A549 (cell line): ENCODE results near the gene GDI2. TPM values are rescaled to one million over a fixed set of nuclear protein-coding genes. Genes with fewer than 3 reads are reported as not detected.
"Not testable (repeated sequence)": the region's sequence is repeated elsewhere in the genome, so short reads cannot be mapped to it uniquely, and the experiment has no call there.

ENCODE experiments used
- ATAC-seq, 2 experiments: fragments of 200-7000 bp in 1 of 2; fragments of >200 bp in 1 of 2; cut with Nextera tagmentation in 1 of 2; cut with Tn5 transposase in 1 of 2; 3 replicates each; pipeline versions ENCODE4 v1.8.0 to v1.9.1; 2018 to 2020; ENCODE audit warnings: mild to moderate bottlenecking in 1 of 2, moderate library complexity in 1 of 2
- CTCF ChIA-PET: fragments of 300-600 bp; sonication (Branson Sonifier 250); formaldehyde crosslinking; extraction: SDS; loops from one replicate; lab custom pipeline; 2021; ENCODE audit warnings: antibody characterized with exemption, inconsistent platforms; lab: Yijun Ruan, JAX
- POLR2A ChIA-PET: fragments of 350-600 bp; formaldehyde crosslinking; extraction: SDS; loops from one replicate; lab custom pipeline; 2021; ENCODE audit warnings: antibody characterized with exemption, inconsistent platforms; lab: Yijun Ruan, JAX
- DNase-seq, 2 experiments: peaks; one replicate each; pipeline versions ENCODE4 v3.0.0 to v3.0.0-alpha.2; 2011 to 2016; ENCODE audit warnings: low read depth in 1 of 2, low spot score in 1 of 2
- FAIRE-seq: peaks from 2 replicates; lab custom pipeline; 2011; peaks lifted over from hg19 to GRCh38; lab: Jason Lieb, UNC
- H3K27ac ChIP-seq, 2 experiments: fragments of >200 bp; sonication (Bioruptor Twin); formaldehyde crosslinking; 3 replicates each; pipeline ENCODE4 v1.5.1; 2016 to 2017
- H3K4me1 ChIP-seq: fragments of >200 bp; sonication (Bioruptor Twin); formaldehyde crosslinking; 3 replicates; pipeline ENCODE4 v1.6.1; 2016
- H3K4me2 ChIP-seq: fragments of >200 bp; sonication (Bioruptor Twin); formaldehyde crosslinking; 3 replicates; pipeline ENCODE4 v1.6.1; 2016
- H3K4me3 ChIP-seq: fragments of >200 bp; sonication (Bioruptor Twin); formaldehyde crosslinking; 3 replicates; pipeline ENCODE4 v1.5.1; 2016
- H3K9me3 ChIP-seq: fragments of >200 bp; sonication (Bioruptor Twin); formaldehyde crosslinking; 3 replicates; pipeline ENCODE4 v1.6.1; 2016
- ATOH8 ChIP-seq: fragments of 250-450 bp; sonication (Bioruptor Pico); IDR thresholded peaks from 2 replicates; pipeline ENCODE4 v1.5.0; 2020; ENCODE audit warnings: low read depth, mild to moderate bottlenecking, moderate library complexity
- BCL3 ChIP-seq: fragments of >200 bp; sonication (Bioruptor Twin); formaldehyde crosslinking; IDR thresholded peaks from 3 replicates; pipeline ENCODE4 v1.6.1; 2016
- CHD2 ChIP-seq: fragments of 150-350 bp; IDR thresholded peaks from 2 replicates; pipeline ENCODE4 v1.6.1; 2014; ENCODE audit warnings: low read length; ENCODE audit not compliant: partially characterized antibody
- E2F6 ChIP-seq: IDR thresholded peaks from 2 replicates; pipeline ENCODE4 v1.6.1; 2012; ENCODE audit warnings: low read depth, borderline replicate concordance
- EHF ChIP-seq: fragments of 250-450 bp; sonication (Bioruptor Pico); IDR thresholded peaks from 2 replicates; pipeline ENCODE4 v1.5.0; 2020; ENCODE audit warnings: mild to moderate bottlenecking
- HDAC2 ChIP-seq: fragments of 200-600 bp; sonication (generic); IDR thresholded peaks from 2 replicates; pipeline ENCODE4 v1.6.1; 2016
- HES2 ChIP-seq: fragments of >200 bp; sonication (Bioruptor Twin); formaldehyde crosslinking; IDR thresholded peaks from 2 replicates; pipeline ENCODE4 v1.6.1; 2016
- HEYL ChIP-seq: fragments of 250-450 bp; sonication (Bioruptor Pico); IDR thresholded peaks from 2 replicates; pipeline ENCODE4 v1.8.0; 2021; ENCODE audit warnings: mild to moderate bottlenecking, moderate library complexity
- HOXB13 ChIP-seq: fragments of 250-450 bp; sonication (Bioruptor Pico); IDR thresholded peaks from 2 replicates; pipeline ENCODE4 v1.5.0; 2020; ENCODE audit warnings: low read depth, mild to moderate bottlenecking, moderate library complexity
- HOXB5 ChIP-seq: fragments of 250-450 bp; sonication (Bioruptor Pico); IDR thresholded peaks from 2 replicates; pipeline ENCODE4 v1.5.0; 2020; ENCODE audit warnings: mild to moderate bottlenecking, moderate library complexity
- JUNB ChIP-seq: fragments of >200 bp; sonication (Bioruptor Twin); formaldehyde crosslinking; IDR thresholded peaks from 2 replicates; pipeline ENCODE4 v1.6.1; 2016
- MYC ChIP-seq: IDR thresholded peaks from 2 replicates; pipeline ENCODE4 v1.6.1; 2012; ENCODE audit warnings: mild to moderate bottlenecking, inconsistent platforms, low read length, improper control_type of control experiment, borderline replicate concordance
- NFE2L2 ChIP-seq: fragments of 150-350 bp; conservative IDR thresholded peaks from 2 replicates; pipeline ENCODE4 v1.6.1; 2014; ENCODE audit warnings: low read length
- NR3C1 ChIP-seq: fragments of >200 bp; sonication (Bioruptor Twin); formaldehyde crosslinking; IDR thresholded peaks from 3 replicates; pipeline ENCODE4 v1.6.1; 2017
- PHF8 ChIP-seq: fragments of 200-600 bp; sonication (generic); IDR thresholded peaks from 2 replicates; pipeline ENCODE4 v1.6.1; 2016; ENCODE audit warnings: low read depth, mild to moderate bottlenecking, antibody characterized with exemption, moderate library complexity, borderline replicate concordance
- SREBF2 ChIP-seq: fragments of 450-650 bp; IDR thresholded peaks from 2 replicates; pipeline ENCODE4 v1.6.1; 2014; ENCODE audit warnings: mild to moderate bottlenecking, moderate library complexity
- TP53 ChIP-seq: fragments of 250-450 bp; sonication (Bioruptor Pico); IDR thresholded peaks from 2 replicates; pipeline ENCODE4 v1.5.0; 2021; ENCODE audit warnings: mild to moderate bottlenecking, moderate library complexity
- ZNF302 ChIP-seq: fragments of 250-450 bp; sonication (Bioruptor Pico); IDR thresholded peaks from 2 replicates; pipeline ENCODE4 v1.9.0; 2021; ENCODE audit warnings: inconsistent platforms, mild to moderate bottlenecking, moderate library complexity
- ZSCAN20 ChIP-seq: fragments of 250-450 bp; sonication (Bioruptor Pico); IDR thresholded peaks from 2 replicates; pipeline ENCODE4 v1.8.0; 2022; ENCODE audit warnings: mild to moderate bottlenecking, moderate library complexity
- WGBS: methylation state at CpG from one replicate; pipeline ENCODE4 v1.1.6; 2017; ENCODE audit errors: missing lambda C conversion rate; 5-methylcytosine and 5-hydroxymethylcytosine counted together
- polyA plus RNA-seq, 4 experiments: library from polyadenylated mRNA; depleted of rRNA in 3 of 4; stranded (reverse); fragments of >200 nt; fragmentation: RNase III in 1 of 4; extraction: RNeasy Plus Mini Kit Qiagen cat#74134 plus additional on column Dnase treatment in 1 of 4; gene quantifications; 2 replicates in 3 of 4; 3 replicates in 1 of 4; pipeline ENCODE4 v1.2.3, GENCODE V29; 2011 to 2017
- TF ChIP-seq, protein P1 (sequence below): fragments of 250-450 bp; sonication (Bioruptor Pico); IDR thresholded peaks from 2 replicates; pipeline ENCODE4 v1.5.0; 2021; ENCODE audit warnings: mild to moderate bottlenecking, moderate library complexity, borderline replicate concordance
- TF ChIP-seq, protein P2 (sequence below): fragments of 200-600 bp; sonication (generic); IDR thresholded peaks from 2 replicates; pipeline ENCODE4 v1.6.1; 2016; ENCODE audit warnings: antibody characterized with exemption, mild to moderate bottlenecking, moderate library complexity

Gene GDI2
- polyA plus RNA-seq, 2 of the 4 experiments (the other 2 are of a cell fraction) = 278 to 304 TPM

DNA sequence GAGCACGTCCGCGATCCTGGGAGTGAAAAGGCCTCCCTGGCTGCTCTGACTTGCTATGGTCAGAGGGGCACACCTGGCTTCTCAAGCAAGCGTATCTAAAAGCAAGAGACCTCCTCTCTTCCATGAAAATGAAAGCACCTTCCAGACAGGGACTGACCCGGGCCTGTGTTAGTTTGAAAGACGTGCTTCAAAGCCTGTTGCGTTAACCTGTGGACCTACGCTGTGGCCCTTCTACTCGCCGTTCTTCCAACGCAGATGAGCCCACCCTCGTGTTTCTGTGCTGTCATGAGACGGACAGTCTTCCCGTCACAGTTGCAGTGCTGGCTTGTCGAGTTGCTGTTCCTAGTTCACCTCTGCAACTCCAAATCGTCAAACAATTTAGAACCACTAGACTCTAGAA lies 15.5 kb upstream of the GDI2 start:
- no peaks in the 10 kb centered on the region for H3K9me3 ChIP-seq
- WGBS = 83% methylated on average over 16 of the region's 16 CpGs
- ChIA-PET POLR2A (no interaction called here), CTCF (interaction anchor here (0.9 kb wide), 1 partner anchor 10 kb away, joined by 4 read pairs; no protein-coding TSS in a partner anchor)
- H3K27ac ChIP-seq = no peak overlapping the region
- H3K4me1 ChIP-seq = no peaks in the 10 kb centered on the region
- TF ChIP-seq JUNB = no peak
- no peak for TF ChIP-seq ATOH8 (CRISPR knock-in tag)
- no peak for TF ChIP-seq HOXB13
- no peak for TF ChIP-seq CHD2
- TF ChIP-seq NFE2L2 = no peak
- TF ChIP-seq E2F6 = no peak
- no peak for TF ChIP-seq MYC
- TF ChIP-seq, protein P1, sequence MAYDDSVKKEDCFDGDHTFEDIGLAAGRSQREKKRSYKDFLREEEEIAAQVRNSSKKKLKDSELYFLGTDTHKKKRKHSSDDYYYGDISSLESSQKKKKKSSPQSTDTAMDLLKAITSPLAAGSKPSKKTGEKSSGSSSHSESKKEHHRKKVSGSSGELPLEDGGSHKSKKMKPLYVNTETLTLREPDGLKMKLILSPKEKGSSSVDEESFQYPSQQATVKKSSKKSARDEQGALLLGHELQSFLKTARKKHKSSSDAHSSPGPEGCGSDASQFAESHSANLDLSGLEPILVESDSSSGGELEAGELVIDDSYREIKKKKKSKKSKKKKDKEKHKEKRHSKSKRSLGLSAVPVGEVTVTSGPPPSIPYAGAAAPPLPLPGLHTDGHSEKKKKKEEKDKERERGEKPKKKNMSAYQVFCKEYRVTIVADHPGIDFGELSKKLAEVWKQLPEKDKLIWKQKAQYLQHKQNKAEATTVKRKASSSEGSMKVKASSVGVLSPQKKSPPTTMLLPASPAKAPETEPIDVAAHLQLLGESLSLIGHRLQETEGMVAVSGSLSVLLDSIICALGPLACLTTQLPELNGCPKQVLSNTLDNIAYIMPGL (CRISPR knock-in tag) = no peak
- TF ChIP-seq, protein P2, sequence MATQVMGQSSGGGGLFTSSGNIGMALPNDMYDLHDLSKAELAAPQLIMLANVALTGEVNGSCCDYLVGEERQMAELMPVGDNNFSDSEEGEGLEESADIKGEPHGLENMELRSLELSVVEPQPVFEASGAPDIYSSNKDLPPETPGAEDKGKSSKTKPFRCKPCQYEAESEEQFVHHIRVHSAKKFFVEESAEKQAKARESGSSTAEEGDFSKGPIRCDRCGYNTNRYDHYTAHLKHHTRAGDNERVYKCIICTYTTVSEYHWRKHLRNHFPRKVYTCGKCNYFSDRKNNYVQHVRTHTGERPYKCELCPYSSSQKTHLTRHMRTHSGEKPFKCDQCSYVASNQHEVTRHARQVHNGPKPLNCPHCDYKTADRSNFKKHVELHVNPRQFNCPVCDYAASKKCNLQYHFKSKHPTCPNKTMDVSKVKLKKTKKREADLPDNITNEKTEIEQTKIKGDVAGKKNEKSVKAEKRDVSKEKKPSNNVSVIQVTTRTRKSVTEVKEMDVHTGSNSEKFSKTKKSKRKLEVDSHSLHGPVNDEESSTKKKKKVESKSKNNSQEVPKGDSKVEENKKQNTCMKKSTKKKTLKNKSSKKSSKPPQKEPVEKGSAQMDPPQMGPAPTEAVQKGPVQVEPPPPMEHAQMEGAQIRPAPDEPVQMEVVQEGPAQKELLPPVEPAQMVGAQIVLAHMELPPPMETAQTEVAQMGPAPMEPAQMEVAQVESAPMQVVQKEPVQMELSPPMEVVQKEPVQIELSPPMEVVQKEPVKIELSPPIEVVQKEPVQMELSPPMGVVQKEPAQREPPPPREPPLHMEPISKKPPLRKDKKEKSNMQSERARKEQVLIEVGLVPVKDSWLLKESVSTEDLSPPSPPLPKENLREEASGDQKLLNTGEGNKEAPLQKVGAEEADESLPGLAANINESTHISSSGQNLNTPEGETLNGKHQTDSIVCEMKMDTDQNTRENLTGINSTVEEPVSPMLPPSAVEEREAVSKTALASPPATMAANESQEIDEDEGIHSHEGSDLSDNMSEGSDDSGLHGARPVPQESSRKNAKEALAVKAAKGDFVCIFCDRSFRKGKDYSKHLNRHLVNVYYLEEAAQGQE = no peak
- TF ChIP-seq TP53 (CRISPR knock-in tag) = no peak
- no peak for TF ChIP-seq ZSCAN20
- TF ChIP-seq EHF (CRISPR knock-in tag) = no peak
- TF ChIP-seq NR3C1 = no peak
- no peak for DNase-seq
- H3K4me2 ChIP-seq = no peak overlapping the region
- no peak overlapping the region for H3K4me3 ChIP-seq
- FAIRE-seq = no peak
- no peak for ATAC-seq

DNA sequence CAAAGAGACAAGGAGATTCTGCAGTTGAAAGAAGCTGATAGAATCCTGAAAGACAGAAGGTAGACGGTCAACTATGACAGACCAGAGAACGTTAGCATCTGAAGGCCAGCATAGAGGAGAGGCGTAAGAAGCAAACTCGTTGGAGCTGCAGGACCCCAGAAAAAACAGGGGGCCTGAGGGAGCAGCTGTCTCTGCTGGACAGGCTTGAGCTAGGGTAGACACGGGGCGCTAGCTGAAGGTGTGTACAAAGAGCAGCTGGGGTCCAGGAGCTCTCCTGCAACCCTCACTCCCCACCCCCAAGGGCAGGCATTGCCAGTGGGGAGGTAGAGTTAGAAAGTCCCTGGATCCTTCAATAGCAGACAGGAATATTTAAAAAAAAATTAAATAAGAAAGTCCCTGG lies 14.6 kb upstream of the GDI2 start:
- no peaks in the 10 kb centered on the region for H3K4me1 ChIP-seq
- FAIRE-seq (no peak), DNase-seq (no peak), ATAC-seq (no peak)
- TF ChIP-seq ATOH8 (CRISPR knock-in tag) (no peak), HOXB5 (CRISPR knock-in tag) (no peak), HDAC2 (no peak), NFE2L2 (no peak), ZNF302 (CRISPR knock-in tag) (no peak), HES2 (no peak), SREBF2 (no peak), NR3C1 (no peak), HEYL (CRISPR knock-in tag) (no peak), BCL3 (no peak), PHF8 (no peak)
- H3K4me2 ChIP-seq = no peak overlapping the region
- CTCF ChIA-PET = no interaction called here
- no peak overlapping the region for H3K4me3 ChIP-seq
- POLR2A ChIA-PET = no interaction called here
- no peaks in the 10 kb centered on the region for H3K9me3 ChIP-seq
- 78% methylated on average over 6 of the region's 6 CpGs for WGBS
- no peak overlapping the region for H3K27ac ChIP-seq

- 77% methylated on average over 6 of the region's 6 CpGs for WGBS
- DNase-seq, H3K4me3 ChIP-seq, H3K27ac ChIP-seq, ATAC-seq, H3K9me3 ChIP-seq, H3K4me2 ChIP-seq, H3K4me1 ChIP-seq, FAIRE-seq, POLR2A ChIA-PET: not testable (repeated sequence)
- CTCF ChIA-PET = interaction anchor here (0.6 kb wide), 1 partner anchor 9 kb away, joined by 4 read pairs; no protein-coding TSS in a partner anchor
These were observed 13.3 kb upstream of the GDI2 start for GRCh38 chr10:5826511-5826910.
